PC-3 (cell line): ENCODE data around the gene CCL24. TPM values are rescaled to one million over a fixed set of nuclear protein-coding genes. Genes with fewer than 3 reads are reported as not detected.
"Not testable (repeated sequence)": the region's sequence is repeated elsewhere in the genome, so short reads cannot be mapped to it uniquely, and the experiment has no call there.

Experiments
- ATAC-seq: fragments of 200-7000 bp; cut with Tn5 transposase; 2 replicates; pipeline ENCODE4 v1.9.1; 2020; ENCODE audit warnings: mild to moderate bottlenecking, moderate library complexity
- BruUV-seq: library from RNA; stranded (reverse); fragments of 400-500 nt; replicated peaks from 2 replicates; lab custom pipeline; 2021; lab: Mats Ljungman, UMichigan
- CTCF ChIA-PET: fragments of 300-600 bp; sonication (Branson Sonifier 250); formaldehyde crosslinking; loops from one replicate; lab custom pipeline; 2022; ENCODE audit warnings: antibody characterized with exemption; lab: Charles Lee
- POLR2A ChIA-PET: fragments of 300-600 bp; sonication (Branson Sonifier 250); formaldehyde crosslinking; loops from one replicate; lab custom pipeline; 2022; ENCODE audit warnings: antibody characterized with exemption; ENCODE audit not compliant: unreplicated experiment; lab: Charles Lee
- DNase-seq: peaks from one replicate; pipeline ENCODE4 v3.0.0-alpha.2; 2015
- H2AFZ ChIP-seq: fragments of 300-600 bp; sonication (generic); 2 replicates; pipeline ENCODE4 v1.6.0; 2016; ENCODE audit warnings: antibody characterized with exemption, low read length
- H3F3A ChIP-seq: fragments of 300-600 bp; sonication (generic); one replicate; pipeline ENCODE4 v1.6.0; 2017; ENCODE audit warnings: antibody characterized with exemption, low read length, control low read depth, mild to moderate bottlenecking; ENCODE audit not compliant: unreplicated experiment
- H3K27ac ChIP-seq: fragments of 300-600 bp; sonication (generic); 2 replicates; pipeline ENCODE4 v1.5.1; 2016; ENCODE audit warnings: mild to moderate bottlenecking, low read length
- H3K27me3 ChIP-seq: fragments of 300-600 bp; sonication (generic); 2 replicates; pipeline ENCODE4 v1.6.1; 2016; ENCODE audit warnings: low read length, mixed read lengths
- H3K36me3 ChIP-seq: fragments of 300-600 bp; sonication (generic); 2 replicates; pipeline ENCODE4 v1.6.1; 2016; ENCODE audit warnings: low read depth, mixed run types, low read length, mixed read lengths
- H3K4me1 ChIP-seq: fragments of 300-600 bp; sonication (generic); 2 replicates; pipeline ENCODE4 v1.5.1; 2016; ENCODE audit warnings: low read length; ENCODE audit not compliant: insufficient read depth
- H3K4me2 ChIP-seq: fragments of 300-600 bp; sonication (generic); 2 replicates; pipeline ENCODE4 v1.6.0; 2016; ENCODE audit warnings: low read length
- H3K4me3 ChIP-seq: fragments of 300-600 bp; sonication (generic); 2 replicates; pipeline ENCODE4 v1.5.1; 2016; ENCODE audit warnings: mild to moderate bottlenecking, low read length, mixed read lengths
- H3K79me2 ChIP-seq: fragments of 300-600 bp; sonication (generic); 2 replicates; pipeline ENCODE4 v1.6.1; 2017; ENCODE audit warnings: low read length, mixed read lengths
- H3K9ac ChIP-seq: fragments of 300-600 bp; sonication (generic); 2 replicates; pipeline ENCODE4 v1.6.0; 2016; ENCODE audit warnings: mild to moderate bottlenecking, low read length
- H3K9me2 ChIP-seq: fragments of 300-600 bp; sonication (generic); replicated peaks from 2 replicates; pipeline ENCODE4 v1.6.1; 2016; ENCODE audit warnings: mixed run types, low read length, mixed read lengths
- H3K9me3 ChIP-seq: fragments of 300-600 bp; sonication (generic); 2 replicates; pipeline ENCODE4 v1.6.1; 2016; ENCODE audit warnings: low read length, mixed read lengths
- H4K20me1 ChIP-seq: fragments of 300-600 bp; sonication (generic); 2 replicates; pipeline ENCODE4 v1.6.1; 2016; ENCODE audit warnings: low read length, mixed read lengths
- CTCF ChIP-seq: fragments of 300-600 bp; sonication (generic); conservative IDR thresholded peaks from 2 replicates; pipeline ENCODE4 v1.5.1; 2017; ENCODE audit warnings: antibody characterized with exemption, low read depth, mild to moderate bottlenecking, low read length
- EZH2 ChIP-seq: fragments of 300-600 bp; sonication (generic); IDR thresholded peaks from one replicate; pipeline ENCODE4 v1.6.1; 2017; ENCODE audit warnings: antibody characterized with exemption, mild to moderate bottlenecking, low read length; ENCODE audit not compliant: unreplicated experiment
- EZH2phosphoT487 ChIP-seq: fragments of 300-600 bp; sonication (generic); IDR thresholded peaks from 2 replicates; pipeline ENCODE4 v1.6.1; 2018; ENCODE audit warnings: mild to moderate bottlenecking, antibody characterized with exemption, low read length, borderline replicate concordance
- intact Hi-C: fragments of 100-400 bp; cut with micrococcal nuclease; formaldehyde crosslinking; loops from 2 replicates; pipeline ENCODE4 v1.9.0; 2023
- total RNA-seq: library from RNA; depleted of rRNA; stranded (reverse); fragments of >200 nt; gene quantifications from 2 replicates; pipeline ENCODE4 v1.2.3, GENCODE V29; 2014

Gene CCL24
- total RNA-seq, 1 experiment from 2014 or later: not detected

- ATAC-seq (no peak), DNase-seq (no peak)
- no peaks in the 10 kb centered on the region for H3F3A ChIP-seq
- H3K4me3 ChIP-seq: no peak overlapping the region
- BruUV-seq: no TSS peak
- no peaks in the 10 kb centered on the region for H3K36me3 ChIP-seq
- intact Hi-C loops: no loop called here
- no peak overlapping the region for H3K27ac ChIP-seq
- H3K4me2 ChIP-seq: no peak overlapping the region
- no peaks in the 10 kb centered on the region for H3K9me3 ChIP-seq
- no peak overlapping the region for H3K9ac ChIP-seq
- H3K27me3 ChIP-seq: no peaks in the 10 kb centered on the region
- CTCF ChIA-PET: no interaction called here
- H3K79me2 ChIP-seq: no peaks in the 10 kb centered on the region
- peaks cover 15% of the 10 kb centered on the region for H3K4me1 ChIP-seq
- no peaks in the 10 kb centered on the region for H4K20me1 ChIP-seq
- POLR2A ChIA-PET: no interaction called here
- no peak overlapping the region for H2AFZ ChIP-seq
- TF ChIP-seq EZH2 (no peak), CTCF (no peak), EZH2phosphoT487 (no peak)
- H3K9me2 ChIP-seq: no peaks in the 10 kb centered on the region
Observed at GRCh38 chr7:75840029-75840428, 26.4 kb upstream of the CCL24 start.

- peaks cover 13% of the 10 kb centered on the region for H3K4me1 ChIP-seq
- H3F3A ChIP-seq, H3K27ac ChIP-seq, H4K20me1 ChIP-seq, intact Hi-C loops, H3K9ac ChIP-seq, H3K4me2 ChIP-seq, H3K9me3 ChIP-seq, H3K36me3 ChIP-seq, POLR2A ChIA-PET, ATAC-seq, H3K79me2 ChIP-seq, BruUV-seq, DNase-seq, H3K4me3 ChIP-seq, H3K27me3 ChIP-seq, CTCF ChIA-PET, H3K9me2 ChIP-seq, H2AFZ ChIP-seq: not testable (repeated sequence)
Observed at GRCh38 chr7:75838281-75838930, 24.8 kb upstream of the CCL24 start.

- ChIA-PET POLR2A (no interaction called here), CTCF (no interaction called here)
- H3K4me2 ChIP-seq: no peak overlapping the region
- H3K4me3 ChIP-seq: no peak overlapping the region
- TF ChIP-seq EZH2phosphoT487 (no peak), CTCF (no peak)
- no peak overlapping the region for H3K27ac ChIP-seq
- no peaks in the 10 kb centered on the region for H3K27me3 ChIP-seq
- no peaks in the 10 kb centered on the region for H3K4me1 ChIP-seq
- no peak overlapping the region for H3K9ac ChIP-seq
- BruUV-seq: no TSS peak
- no peak overlapping the region for H2AFZ ChIP-seq
- H3K36me3 ChIP-seq: no peaks in the 10 kb centered on the region
- ATAC-seq (no peak), DNase-seq (no peak)
- H3K9me3 ChIP-seq: no peaks in the 10 kb centered on the region
- H3K9me2 ChIP-seq: no peaks in the 10 kb centered on the region
- no peaks in the 10 kb centered on the region for H3K79me2 ChIP-seq
- intact Hi-C loops: no loop called here
- H3F3A ChIP-seq: no peaks in the 10 kb centered on the region
- H4K20me1 ChIP-seq: no peaks in the 10 kb centered on the region
Observed at GRCh38 chr7:75836798-75837197, 23.2 kb upstream of the CCL24 start.
